CD14-positive monocyte (primary cell): Measurements from ENCODE around the gene GTF2H4. TPM values are rescaled to one million over a fixed set of nuclear protein-coding genes. Genes with fewer than 3 reads are reported as not detected.
A peak's percentile ranks its signal among the peaks of the same experiment; 100 is the strongest.

Source experiments
- DNase-seq, 3 donors: peaks; one replicate each; pipeline ENCODE4 v3.0.0-alpha.2; 2011 to 2022
- H2AFZ ChIP-seq: 2 replicates; pipeline ENCODE4 v1.6.0; 2012; ENCODE audit warnings: mild to moderate bottlenecking, low read depth, low read length, inconsistent platforms; ENCODE audit not compliant: insufficient read depth, poor library complexity, severe bottlenecking
- H3K27ac ChIP-seq, 2 donors: 1 replicate in 1 of 2; 2 replicates in 1 of 2; pipeline ENCODE4 v1.5.1; 2012 to 2013; ENCODE audit warnings: low read length in 2 of 2, control low read depth in 1 of 2, inconsistent platforms in 1 of 2, low read depth in 1 of 2, mild to moderate bottlenecking in 1 of 2
- H3K27me3 ChIP-seq, 2 donors: one replicate each; pipeline versions ENCODE4 v1.6.0 to v1.6.1; 2011 to 2013; ENCODE audit warnings: low read length in 2 of 2; ENCODE audit not compliant: control insufficient read depth in 2 of 2, insufficient read depth in 2 of 2
- H3K36me3 ChIP-seq, 2 donors: replicated peaks in 1 of 2; 1 replicate in 1 of 2; 2 replicates in 1 of 2; pipeline versions ENCODE4 v1.5.1 to v1.6.1; 2012 to 2013; ENCODE audit warnings: low read length in 2 of 2, control low read depth in 1 of 2, inconsistent platforms in 1 of 2, mild to moderate bottlenecking in 1 of 2; ENCODE audit not compliant: insufficient read depth in 2 of 2, control insufficient read depth in 1 of 2
- H3K4me1 ChIP-seq, 2 donors: 1 replicate in 1 of 2; 2 replicates in 1 of 2; pipeline versions ENCODE4 v1.5.1 to v1.6.1; 2012 to 2013; ENCODE audit warnings: low read length in 2 of 2, control low read depth in 1 of 2, inconsistent platforms in 1 of 2, mild to moderate bottlenecking in 1 of 2, moderate library complexity in 1 of 2; ENCODE audit not compliant: insufficient read depth in 2 of 2, control insufficient read depth in 1 of 2
- H3K4me2 ChIP-seq: replicated peaks from 2 replicates; pipeline ENCODE3; 2012; ENCODE audit warnings: low read length, moderate library complexity, mild to moderate bottlenecking; ENCODE audit not compliant: poor library complexity, severe bottlenecking; ENCODE audit errors: extremely low read depth
- H3K4me3 ChIP-seq, 3 experiments: fragments of 200-600 bp in 1 of 3; sonication (generic) in 1 of 3; replicated peaks in 1 of 3; 1 replicate in 2 of 3; 2 replicates in 1 of 3; pipeline ENCODE4 v1.5.1; 2011 to 2013; ENCODE audit warnings: low read length in 3 of 3, mild to moderate bottlenecking in 3 of 3, control low read depth in 2 of 3, low read depth in 2 of 3, inconsistent platforms in 1 of 3, moderate library complexity in 1 of 3
- H3K79me2 ChIP-seq: 2 replicates; pipeline ENCODE4 v1.6.0; 2012; ENCODE audit warnings: mild to moderate bottlenecking, control low read depth, inconsistent platforms, low read length, moderate library complexity; ENCODE audit not compliant: insufficient read depth
- H3K9ac ChIP-seq: 2 replicates; pipeline ENCODE4 v1.6.0; 2017; ENCODE audit warnings: low read length, mild to moderate bottlenecking; ENCODE audit not compliant: insufficient read depth, poor library complexity, severe bottlenecking
- H3K9me3 ChIP-seq, 2 donors: replicated peaks in 1 of 2; 1 replicate in 1 of 2; 2 replicates in 1 of 2; pipeline versions ENCODE4 v1.5.1 to v1.6.1; 2012 to 2013; ENCODE audit warnings: low read length in 2 of 2, control low read depth in 1 of 2; ENCODE audit not compliant: control insufficient read depth in 1 of 2, insufficient read depth in 1 of 2
- H4K20me1 ChIP-seq: 2 replicates; pipeline ENCODE4 v1.6.0; 2012; ENCODE audit warnings: mild to moderate bottlenecking, low read length, control low read depth, moderate library complexity; ENCODE audit not compliant: insufficient read depth
- H3K27ac Mint-ChIP-seq, 7 donors: one replicate each; pipeline ENCODE4 v1.8.0; 2020; ENCODE audit warnings: mild to moderate bottlenecking in 7 of 7, mixed read lengths in 7 of 7, moderate library complexity in 6 of 7, inconsistent platforms in 2 of 7
- H3K27me3 Mint-ChIP-seq, 3 donors: one replicate each; pipeline ENCODE4 v1.8.0; 2021 to 2022; ENCODE audit warnings: low read depth in 3 of 3, mild to moderate bottlenecking in 3 of 3, mixed read lengths in 3 of 3, moderate library complexity in 3 of 3, inconsistent platforms in 1 of 3
- H3K36me3 Mint-ChIP-seq, 2 donors: one replicate each; pipeline ENCODE4 v1.8.0; 2020; ENCODE audit warnings: mixed read lengths in 2 of 2, inconsistent platforms in 1 of 2, mild to moderate bottlenecking in 1 of 2
- H3K4me1 Mint-ChIP-seq: one replicate; pipeline ENCODE4 v1.8.0; 2020; ENCODE audit warnings: mild to moderate bottlenecking, mixed read lengths
- H3K4me3 Mint-ChIP-seq, 2 donors: one replicate each; pipeline ENCODE4 v1.8.0; 2020; ENCODE audit warnings: mild to moderate bottlenecking in 2 of 2, mixed read lengths in 2 of 2, moderate library complexity in 1 of 2
- H3K9me3 Mint-ChIP-seq, 7 donors: one replicate each; pipeline ENCODE4 v1.8.0; 2020 to 2022; ENCODE audit warnings: mixed read lengths in 7 of 7, mild to moderate bottlenecking in 6 of 7, moderate library complexity in 6 of 7, inconsistent platforms in 2 of 7
- WGBS: methylation state at CpG from one replicate; pipeline ENCODE4 v1.1.5; 2013; ENCODE audit warnings: missing lambda C conversion rate; ENCODE audit not compliant: insufficient coverage; 5-methylcytosine and 5-hydroxymethylcytosine counted together
- intact Hi-C, 2 donors: fragments of 100-400 bp; cut with micrococcal nuclease; formaldehyde crosslinking; loops; one replicate each; pipeline versions ENCODE4 v1.15.0 to v1.15.1; 2023
- polyA plus RNA-seq, 3 donors: library from polyadenylated mRNA; depleted of rRNA in 1 of 3; unstranded in 2 of 3; stranded (reverse) in 1 of 3; fragments of 300-500 nt in 2 of 3; fragments of >200 nt in 1 of 3; fragmentation: Illumina TruSeq in 2 of 3; gene quantifications; 1 replicate in 2 of 3; 2 replicates in 1 of 3; pipeline ENCODE4 v1.2.3, GENCODE V29; 2012 to 2021
- TF ChIP-seq, protein P1 (sequence below): fragments of 200-600 bp; IDR thresholded peaks from one replicate; pipeline ENCODE4 v1.8.0; 2022; ENCODE audit warnings: antibody characterized with exemption, mild to moderate bottlenecking

GTF2H4 gene
- polyA plus RNA-seq, 3 donors = 3.6 to 14.5 (median 6.0) TPM

DNA sequence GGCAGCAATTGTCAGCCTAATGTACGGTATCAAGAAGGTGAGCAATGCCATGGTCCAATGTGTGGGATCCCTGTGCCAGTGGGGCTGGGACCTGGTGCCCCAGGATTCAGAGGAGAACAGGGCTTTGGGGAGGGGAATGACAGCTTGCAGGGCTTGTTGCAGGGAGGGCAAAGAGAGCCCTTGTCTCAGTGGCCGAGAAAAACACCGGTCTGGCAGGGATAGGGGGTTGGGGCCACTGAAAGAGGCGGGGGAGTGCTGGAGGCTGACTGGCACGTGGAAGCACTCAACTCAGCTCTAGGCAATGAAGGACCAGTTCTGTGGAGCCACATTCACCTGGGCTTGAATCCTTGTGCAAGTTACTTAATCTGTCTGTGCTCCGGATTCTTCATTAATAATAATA, 29.3 kb downstream of the GTF2H4 start:
- Histone ChIP-seq H2AFZ (no peak overlapping the region), H3K27me3 (peaks cover 2 to 7% of the 10 kb centered on the region in 2 donors), H3K4me3 (no peak overlapping the region), H3K4me2 (no peak overlapping the region), H3K4me1 (no peaks in the 10 kb centered on the region), H3K9me3 (no peaks in the 10 kb centered on the region), H3K9ac (no peak overlapping the region), H3K36me3 (no peaks in the 10 kb centered on the region), H3K27ac (no peak overlapping the region), H4K20me1 (no peaks in the 10 kb centered on the region), H3K79me2 (no peaks in the 10 kb centered on the region)
- peaks cover 14% of the 10 kb centered on the region for H3K4me1 Mint-ChIP-seq
- no peak overlapping the region for H3K4me3 Mint-ChIP-seq
- WGBS = 96% methylated on average over 4 of the region's 6 CpGs
- H3K27me3 Mint-ChIP-seq = peaks cover 14 to 31% (median 17%) of the 10 kb centered on the region in 3 donors
- peaks cover 0 to 3% (median 2%) of the 10 kb centered on the region in 7 donors for H3K9me3 Mint-ChIP-seq
- H3K27ac Mint-ChIP-seq = no peak overlapping the region
- TF ChIP-seq, protein P1, sequence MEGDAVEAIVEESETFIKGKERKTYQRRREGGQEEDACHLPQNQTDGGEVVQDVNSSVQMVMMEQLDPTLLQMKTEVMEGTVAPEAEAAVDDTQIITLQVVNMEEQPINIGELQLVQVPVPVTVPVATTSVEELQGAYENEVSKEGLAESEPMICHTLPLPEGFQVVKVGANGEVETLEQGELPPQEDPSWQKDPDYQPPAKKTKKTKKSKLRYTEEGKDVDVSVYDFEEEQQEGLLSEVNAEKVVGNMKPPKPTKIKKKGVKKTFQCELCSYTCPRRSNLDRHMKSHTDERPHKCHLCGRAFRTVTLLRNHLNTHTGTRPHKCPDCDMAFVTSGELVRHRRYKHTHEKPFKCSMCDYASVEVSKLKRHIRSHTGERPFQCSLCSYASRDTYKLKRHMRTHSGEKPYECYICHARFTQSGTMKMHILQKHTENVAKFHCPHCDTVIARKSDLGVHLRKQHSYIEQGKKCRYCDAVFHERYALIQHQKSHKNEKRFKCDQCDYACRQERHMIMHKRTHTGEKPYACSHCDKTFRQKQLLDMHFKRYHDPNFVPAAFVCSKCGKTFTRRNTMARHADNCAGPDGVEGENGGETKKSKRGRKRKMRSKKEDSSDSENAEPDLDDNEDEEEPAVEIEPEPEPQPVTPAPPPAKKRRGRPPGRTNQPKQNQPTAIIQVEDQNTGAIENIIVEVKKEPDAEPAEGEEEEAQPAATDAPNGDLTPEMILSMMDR = no peak
- no peaks in the 10 kb centered on the region for H3K36me3 Mint-ChIP-seq
- DNase-seq = no peak
- intact Hi-C loops = no loop called here

DNA sequence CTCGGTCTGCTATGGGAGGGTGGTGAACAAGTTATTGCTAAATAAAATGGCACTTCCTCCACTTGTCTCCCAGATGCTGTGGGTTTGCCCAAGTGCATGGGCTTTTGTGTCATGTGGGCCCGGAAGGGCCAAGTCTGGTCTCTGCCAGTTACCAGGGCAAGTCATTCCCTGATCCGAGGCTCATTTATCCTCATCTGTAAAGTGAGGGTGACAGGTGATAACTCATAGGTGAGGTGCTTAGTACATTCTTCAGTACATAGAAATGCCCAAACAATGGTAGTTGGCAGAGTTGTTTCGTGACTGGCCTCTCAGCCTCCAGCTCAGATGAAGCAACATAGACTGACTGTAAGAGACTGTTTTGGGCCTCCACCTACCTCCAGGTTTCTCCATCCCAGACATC, 30.7 kb downstream of the GTF2H4 start:
- Mint-ChIP-seq H3K4me3 (no peak overlapping the region), H3K36me3 (no peaks in the 10 kb centered on the region), H3K4me1 (peaks cover 16% of the 10 kb centered on the region), H3K9me3 (peaks cover 0 to 2% (median 0%) of the 10 kb centered on the region in 7 donors), H3K27me3 (peaks cover 21 to 38% (median 29%) of the 10 kb centered on the region in 3 donors), H3K27ac (no peak overlapping the region)
- no peaks in the 10 kb centered on the region for H3K36me3 ChIP-seq
- H2AFZ ChIP-seq = peak overlapping the region; percentile 33
- no peaks in the 10 kb centered on the region for H4K20me1 ChIP-seq
- H3K27me3 ChIP-seq = peaks cover 7 to 16% of the 10 kb centered on the region in 2 donors
- DNase-seq = no peak
- no peaks in the 10 kb centered on the region for H3K79me2 ChIP-seq
- H3K9ac ChIP-seq = no peak overlapping the region
- WGBS = 30% methylated on average over 2 of the region's 4 CpGs
- no peaks in the 10 kb centered on the region for H3K9me3 ChIP-seq
- H3K4me3 ChIP-seq = no peak overlapping the region
- no peaks in the 10 kb centered on the region for H3K4me1 ChIP-seq
- H3K27ac ChIP-seq = no peak overlapping the region
- intact Hi-C loops = no loop called here
- no peak overlapping the region for H3K4me2 ChIP-seq
- TF ChIP-seq, protein P1 = no peak
